Measurements from ENCODE around the gene POLD2.
A peak's percentile ranks its signal among the peaks of the same experiment; 100 is the strongest.

POLD2 gene

GRCh38 chr7:44113764-44114354 lies 9.5 kb downstream of the POLD2 start:
- Mint-ChIP-seq H3K27ac (peak overlapping the region in 1 of 2 donors; percentile 60), H3K27me3 (no peaks in the 10 kb centered on the region), H3K9me3 (no peaks in the 10 kb centered on the region), H3K4me1 (peaks cover 27% of the 10 kb centered on the region), H3K4me3 (no peak overlapping the region)
- DNase-seq (no peak), ATAC-seq (no peak)

- H3K4me3 Mint-ChIP-seq, result no peak overlapping the region
- H3K27ac Mint-ChIP-seq, result peak overlapping the region; percentile 40 to 82
- H3K9me3 Mint-ChIP-seq, result no peaks in the 10 kb centered on the region
- ATAC-seq (no peak), DNase-seq (no peak)
- peaks cover 21% of the 10 kb centered on the region for H3K4me1 Mint-ChIP-seq
- H3K27me3 Mint-ChIP-seq, result no peaks in the 10 kb centered on the region
Observed at GRCh38 chr7:44112997-44113763, 10.2 kb downstream of the POLD2 start.

- H3K4me1 Mint-ChIP-seq, result peaks cover 15% of the 10 kb centered on the region
- ATAC-seq (no peak), DNase-seq (no peak)
- no peak overlapping the region for H3K4me3 Mint-ChIP-seq
- no peaks in the 10 kb centered on the region for H3K9me3 Mint-ChIP-seq
- no peaks in the 10 kb centered on the region for H3K27me3 Mint-ChIP-seq
- H3K27ac Mint-ChIP-seq, result peak overlapping the region; percentile 40 to 82
Observed at GRCh38 chr7:44112231-44112996, 10.9 kb downstream of the POLD2 start.

- no peaks in the 10 kb centered on the region for H3K27me3 Mint-ChIP-seq
- no peak for DNase-seq
- no peaks in the 10 kb centered on the region for H3K9me3 Mint-ChIP-seq
- H3K27ac Mint-ChIP-seq, result no peak overlapping the region
- peaks cover 15% of the 10 kb centered on the region for H3K4me1 Mint-ChIP-seq
- ATAC-seq, result no peak
- no peak overlapping the region for H3K4me3 Mint-ChIP-seq
Observed at GRCh38 chr7:44111761-44112160, 11.6 kb downstream of the POLD2 start.

- no peak for ATAC-seq
- Mint-ChIP-seq H3K27ac (no peak overlapping the region), H3K4me1 (peaks cover 15% of the 10 kb centered on the region), H3K9me3 (no peaks in the 10 kb centered on the region), H3K27me3 (no peaks in the 10 kb centered on the region), H3K4me3 (no peak overlapping the region)
- DNase-seq, result no peak
Observed at GRCh38 chr7:44110719-44111635, 12.4 kb downstream of the POLD2 start.

- Mint-ChIP-seq H3K9me3 (no peaks in the 10 kb centered on the region), H3K4me3 (no peak overlapping the region), H3K4me1 (peaks cover 25% of the 10 kb centered on the region), H3K27me3 (no peaks in the 10 kb centered on the region), H3K27ac (no peak overlapping the region)
- DNase-seq, result no peak
- no peak for ATAC-seq
Observed at GRCh38 chr7:44109991-44110390, 13.4 kb downstream of the POLD2 start.

GRCh38 chr7:44108768-44109750 lies 14.3 kb downstream of the POLD2 start:
- no peak overlapping the region for H3K4me3 Mint-ChIP-seq
- no peaks in the 10 kb centered on the region for H3K9me3 Mint-ChIP-seq
- DNase-seq (no peak), ATAC-seq (peak; percentile 33)
- H3K4me1 Mint-ChIP-seq, result peaks cover 27% of the 10 kb centered on the region
- peak overlapping the region in 1 of 2 donors; percentile 34 for H3K27ac Mint-ChIP-seq
- H3K27me3 Mint-ChIP-seq, result no peaks in the 10 kb centered on the region

- ATAC-seq, result no peak
- H3K9me3 Mint-ChIP-seq, result no peaks in the 10 kb centered on the region
Observed at GRCh38 chr7:44107961-44108767, 15.2 kb downstream of the POLD2 start.

GRCh38 chr7:44107116-44107960 lies 16.0 kb downstream of the POLD2 start:
- Mint-ChIP-seq H3K27ac (peak overlapping the region in 1 of 2 donors; percentile 74), H3K4me1 (peaks cover 36% of the 10 kb centered on the region), H3K9me3 (no peaks in the 10 kb centered on the region), H3K27me3 (peaks cover 13% of the 10 kb centered on the region), H3K4me3 (no peak overlapping the region)
- DNase-seq (no peak), ATAC-seq (no peak)

More at GRCh38 chr7:44107961-44108767, 15.2 kb downstream of the POLD2 start:
- DNase-seq, result no peak
- Mint-ChIP-seq H3K4me1 (peaks cover 32% of the 10 kb centered on the region), H3K27ac (peak overlapping the region in 1 of 2 donors; percentile 84), H3K4me3 (no peak overlapping the region), H3K27me3 (peaks cover 5% of the 10 kb centered on the region)

GRCh38 chr7:44106311-44107065 lies 16.9 kb downstream of the POLD2 start:
- H3K27ac Mint-ChIP-seq, result peak overlapping the region in 1 of 2 donors; percentile 27
- peak overlapping the region in 1 of 2 donors; percentile 79 for H3K4me3 Mint-ChIP-seq
- peaks cover 38% of the 10 kb centered on the region for H3K4me1 Mint-ChIP-seq
- peaks cover 16% of the 10 kb centered on the region for H3K27me3 Mint-ChIP-seq
- no peaks in the 10 kb centered on the region for H3K9me3 Mint-ChIP-seq
- DNase-seq (no peak), ATAC-seq (no peak)

GRCh38 chr7:44105832-44106231 lies 17.5 kb downstream of the POLD2 start:
- Mint-ChIP-seq H3K27me3 (peaks cover 16% of the 10 kb centered on the region), H3K9me3 (no peaks in the 10 kb centered on the region), H3K4me1 (peaks cover 38% of the 10 kb centered on the region), H3K27ac (peak overlapping the region; percentile 69 to 90), H3K4me3 (peak overlapping the region; percentile 77 to 79)
- ATAC-seq (no peak), DNase-seq (no peak)
